D721Med (cell line): ENCODE results near the gene RNF149.

Source experiments
- DNase-seq: peaks from one replicate; pipeline ENCODE4 v3.0.0; 2011; ENCODE audit warnings: low spot score; ENCODE audit not compliant: insufficient read length
- FAIRE-seq: peaks from 2 replicates; lab custom pipeline; 2011; peaks lifted over from hg19 to GRCh38; lab: Jason Lieb, UNC
- TF ChIP-seq, protein P1 (sequence below): IDR thresholded peaks from 2 replicates; pipeline ENCODE4 v1.5.1; 2012; ENCODE audit warnings: mild to moderate bottlenecking, control low read depth; ENCODE audit not compliant: insufficient read depth; ENCODE audit errors: missing control alignments

RNF149 gene

GRCh38 chr2:101286684-101287083 is 21.8 kb downstream of the RNF149 start:
- TF ChIP-seq, protein P1, sequence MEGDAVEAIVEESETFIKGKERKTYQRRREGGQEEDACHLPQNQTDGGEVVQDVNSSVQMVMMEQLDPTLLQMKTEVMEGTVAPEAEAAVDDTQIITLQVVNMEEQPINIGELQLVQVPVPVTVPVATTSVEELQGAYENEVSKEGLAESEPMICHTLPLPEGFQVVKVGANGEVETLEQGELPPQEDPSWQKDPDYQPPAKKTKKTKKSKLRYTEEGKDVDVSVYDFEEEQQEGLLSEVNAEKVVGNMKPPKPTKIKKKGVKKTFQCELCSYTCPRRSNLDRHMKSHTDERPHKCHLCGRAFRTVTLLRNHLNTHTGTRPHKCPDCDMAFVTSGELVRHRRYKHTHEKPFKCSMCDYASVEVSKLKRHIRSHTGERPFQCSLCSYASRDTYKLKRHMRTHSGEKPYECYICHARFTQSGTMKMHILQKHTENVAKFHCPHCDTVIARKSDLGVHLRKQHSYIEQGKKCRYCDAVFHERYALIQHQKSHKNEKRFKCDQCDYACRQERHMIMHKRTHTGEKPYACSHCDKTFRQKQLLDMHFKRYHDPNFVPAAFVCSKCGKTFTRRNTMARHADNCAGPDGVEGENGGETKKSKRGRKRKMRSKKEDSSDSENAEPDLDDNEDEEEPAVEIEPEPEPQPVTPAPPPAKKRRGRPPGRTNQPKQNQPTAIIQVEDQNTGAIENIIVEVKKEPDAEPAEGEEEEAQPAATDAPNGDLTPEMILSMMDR: no peak
- no peak for FAIRE-seq

GRCh38 chr2:101282980-101283379 is 25.5 kb downstream of the RNF149 start:
- FAIRE-seq (no peak), DNase-seq (no peak)
- TF ChIP-seq, protein P1: no peak

More at GRCh38 chr2:101286684-101287083, 21.8 kb downstream of the RNF149 start:
- DNase-seq: no peak

GRCh38 chr2:101281482-101281881 is 27.0 kb downstream of the RNF149 start:
- DNase-seq (no peak), FAIRE-seq (no peak)
- TF ChIP-seq, protein P1: no peak

DNA sequence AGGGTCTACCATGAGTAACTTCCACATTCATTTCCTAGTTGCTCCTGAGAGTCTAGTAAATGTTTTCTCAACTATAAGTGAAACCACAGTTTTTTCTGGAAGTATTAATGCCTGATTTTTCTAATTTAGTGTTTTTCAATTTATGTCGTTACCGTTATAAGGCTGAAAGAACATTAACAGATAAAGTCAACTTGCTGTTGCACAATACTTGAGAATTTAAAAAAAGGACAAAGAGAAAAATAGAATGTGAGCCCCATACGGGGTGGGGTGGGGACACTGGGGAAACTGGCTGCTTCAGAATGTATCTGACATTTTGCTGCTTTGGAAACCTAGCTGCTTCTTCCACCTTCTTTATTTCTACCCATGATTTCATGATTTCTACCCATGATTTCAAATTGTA is 29.6 kb downstream of the RNF149 start:
- FAIRE-seq: no peak
- TF ChIP-seq, protein P1: no peak

GRCh38 chr2:101277111-101277510 is 31.4 kb downstream of the RNF149 start:
- FAIRE-seq (no peak), DNase-seq (no peak)
- TF ChIP-seq, protein P1: peak; percentile 25

More for the DNA sequence above, 29.6 kb downstream of the RNF149 start:
- DNase-seq: no peak

GRCh38 chr2:101274142-101274541 is 34.4 kb downstream of the RNF149 start:
- FAIRE-seq (no peak), DNase-seq (no peak)
- TF ChIP-seq, protein P1: no peak

GRCh38 chr2:101273056-101273455 is 35.4 kb downstream of the RNF149 start:
- FAIRE-seq (no peak), DNase-seq (no peak)
- TF ChIP-seq, protein P1: no peak
